Duodenal mucosa (tissue), 2 donors: ENCODE results near the gene PPP1R2.
A peak's percentile ranks its signal among the peaks of the same experiment; 100 is the strongest.

Experiments used
- H3K27ac ChIP-seq: one replicate; pipeline ENCODE4 v1.7.0; 2013; ENCODE audit warnings: low read depth, low read length
- H3K27me3 ChIP-seq, 2 donors: one replicate each; pipeline ENCODE4 v1.7.0; 2013; ENCODE audit warnings: low read length in 2 of 2, control low read depth in 1 of 2; ENCODE audit not compliant: insufficient read depth in 2 of 2, control insufficient read depth in 1 of 2
- H3K36me3 ChIP-seq, 2 donors: one replicate each; pipeline ENCODE4 v1.7.0; 2013; ENCODE audit warnings: low read length in 2 of 2, control low read depth in 1 of 2; ENCODE audit not compliant: insufficient read depth in 2 of 2, control insufficient read depth in 1 of 2
- H3K4me1 ChIP-seq, 2 donors: one replicate each; pipeline ENCODE4 v1.7.0; 2013; ENCODE audit warnings: low read length in 2 of 2, control low read depth in 1 of 2; ENCODE audit not compliant: insufficient read depth in 2 of 2, control insufficient read depth in 1 of 2
- H3K4me3 ChIP-seq, 2 donors: one replicate each; pipeline ENCODE4 v1.7.0; 2013; ENCODE audit warnings: low read length in 2 of 2, low read depth in 1 of 2
- H3K9ac ChIP-seq, 2 donors: one replicate each; pipeline ENCODE4 v1.7.0; 2013; ENCODE audit warnings: low read length in 2 of 2, low read depth in 1 of 2
- H3K9me3 ChIP-seq, 2 donors: one replicate each; pipeline ENCODE4 v1.7.0; 2013; ENCODE audit warnings: low read length in 2 of 2, control low read depth in 1 of 2; ENCODE audit not compliant: control insufficient read depth in 1 of 2

Gene PPP1R2

DNA sequence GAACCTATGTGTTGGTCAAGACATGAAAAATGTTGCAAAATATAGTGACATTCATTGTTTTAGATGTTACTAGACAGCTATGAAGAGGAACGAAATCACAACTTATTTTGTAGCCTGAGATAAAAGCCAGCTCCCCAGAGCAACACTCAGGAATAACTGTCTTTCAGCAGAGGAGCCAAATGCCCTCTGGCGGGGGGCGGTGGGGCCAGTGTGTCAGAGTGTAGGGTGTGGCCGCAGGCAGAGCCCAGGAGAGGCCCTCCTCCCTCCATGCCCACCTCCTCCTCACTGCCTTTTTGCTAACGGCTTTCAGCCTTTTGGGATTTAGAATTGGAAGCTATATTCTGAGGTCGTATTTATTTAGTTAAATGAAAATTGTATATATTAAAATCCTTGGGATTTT, 23.7 kb upstream of the PPP1R2 start:
- no peak overlapping the region for H3K4me3 ChIP-seq
- H3K36me3 ChIP-seq = no peaks in the 10 kb centered on the region
- peaks cover 0 to 4% of the 10 kb centered on the region in 2 donors for H3K27me3 ChIP-seq
- H3K27ac ChIP-seq = no peak overlapping the region
- H3K4me1 ChIP-seq = no peaks in the 10 kb centered on the region
- no peaks in the 10 kb centered on the region for H3K9me3 ChIP-seq
- no peak overlapping the region for H3K9ac ChIP-seq

DNA sequence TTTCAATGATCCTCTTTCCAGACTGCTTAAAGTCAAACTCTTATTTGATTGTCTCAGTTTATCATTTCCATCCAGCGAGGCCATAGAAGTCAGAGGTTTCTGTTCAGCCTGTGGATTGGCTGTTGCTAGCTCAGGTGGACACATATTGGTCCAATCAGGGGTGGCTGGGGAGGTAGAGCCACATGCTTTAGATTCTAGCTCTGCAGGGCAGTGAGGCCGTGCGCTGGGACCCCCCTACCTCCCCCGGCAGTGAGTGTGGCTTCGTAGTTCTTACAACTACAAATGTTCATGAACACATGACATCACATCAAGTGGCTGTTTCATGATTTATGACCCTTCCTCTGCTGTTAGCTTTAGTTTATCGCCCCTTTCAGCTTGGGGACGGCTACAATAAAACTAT, 22.6 kb upstream of the PPP1R2 start:
- Histone ChIP-seq H3K27me3 (peaks cover 0 to 4% of the 10 kb centered on the region in 2 donors), H3K9ac (no peak overlapping the region), H3K36me3 (no peaks in the 10 kb centered on the region), H3K27ac (no peak overlapping the region), H3K9me3 (no peaks in the 10 kb centered on the region), H3K4me1 (no peaks in the 10 kb centered on the region), H3K4me3 (no peak overlapping the region)

DNA sequence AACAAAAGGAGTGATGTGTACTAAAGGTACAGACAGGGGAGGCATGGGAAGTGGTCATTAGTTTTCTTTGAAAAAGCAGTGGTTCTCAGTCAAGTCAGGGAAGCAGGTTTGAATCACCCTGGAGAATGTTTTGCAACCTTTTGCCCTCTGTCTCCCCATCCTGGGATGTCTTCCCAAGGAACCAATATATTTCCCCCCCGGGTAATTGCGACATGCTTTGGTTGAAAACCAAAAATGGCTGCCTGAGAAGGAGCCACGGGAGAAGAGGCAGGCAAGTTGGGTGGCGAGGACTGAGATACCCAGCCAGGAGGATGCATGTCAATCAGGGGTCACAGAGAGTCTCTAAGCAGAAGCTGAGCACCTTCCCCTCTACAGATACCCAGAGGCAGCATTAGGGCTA, 20.2 kb upstream of the PPP1R2 start:
- no peaks in the 10 kb centered on the region for H3K36me3 ChIP-seq
- no peak overlapping the region for H3K27ac ChIP-seq
- H3K27me3 ChIP-seq = peaks cover 0 to 4% of the 10 kb centered on the region in 2 donors
- H3K4me1 ChIP-seq = peaks cover 0 to 7% of the 10 kb centered on the region in 2 donors
- H3K9me3 ChIP-seq = no peaks in the 10 kb centered on the region
- no peak overlapping the region for H3K9ac ChIP-seq
- H3K4me3 ChIP-seq = no peak overlapping the region

DNA sequence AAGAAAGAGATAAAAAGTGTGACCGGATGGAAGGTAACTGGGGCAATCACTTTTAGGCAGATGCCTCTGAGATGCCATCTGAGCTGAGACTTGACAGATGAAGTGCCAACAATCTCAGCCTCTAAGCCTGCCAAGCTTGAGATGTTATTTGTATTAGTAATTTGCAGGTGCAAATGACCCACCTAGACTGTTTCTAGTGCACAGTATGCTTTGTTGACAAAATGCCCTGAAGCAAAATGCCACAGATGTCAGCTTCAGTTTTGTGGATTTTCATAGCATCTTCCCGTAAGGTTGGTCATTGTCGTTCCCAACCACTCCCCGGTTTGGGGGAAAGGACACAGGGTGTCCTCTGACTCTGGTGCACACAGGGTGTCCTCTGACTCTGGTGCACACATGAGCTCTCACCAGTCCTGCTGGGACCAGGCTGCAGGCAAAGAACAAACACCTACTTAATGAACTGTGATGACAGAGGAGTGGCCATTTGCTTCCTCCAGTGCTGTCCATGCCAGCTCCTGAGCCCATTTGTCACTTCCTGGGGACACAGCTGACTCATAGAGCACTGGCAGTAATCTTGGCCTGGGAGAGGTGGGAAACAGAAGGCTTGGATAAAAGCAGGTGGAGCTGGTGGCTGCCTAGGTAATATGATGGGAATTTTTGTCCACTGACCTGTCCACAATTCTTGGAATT, 16.7 kb upstream of the PPP1R2 start:
- Histone ChIP-seq H3K9ac (no peak overlapping the region), H3K27me3 (no peaks in the 10 kb centered on the region), H3K4me3 (no peak overlapping the region), H3K4me1 (peaks cover 4 to 20% of the 10 kb centered on the region in 2 donors), H3K36me3 (no peaks in the 10 kb centered on the region), H3K27ac (no peak overlapping the region), H3K9me3 (no peaks in the 10 kb centered on the region)

DNA sequence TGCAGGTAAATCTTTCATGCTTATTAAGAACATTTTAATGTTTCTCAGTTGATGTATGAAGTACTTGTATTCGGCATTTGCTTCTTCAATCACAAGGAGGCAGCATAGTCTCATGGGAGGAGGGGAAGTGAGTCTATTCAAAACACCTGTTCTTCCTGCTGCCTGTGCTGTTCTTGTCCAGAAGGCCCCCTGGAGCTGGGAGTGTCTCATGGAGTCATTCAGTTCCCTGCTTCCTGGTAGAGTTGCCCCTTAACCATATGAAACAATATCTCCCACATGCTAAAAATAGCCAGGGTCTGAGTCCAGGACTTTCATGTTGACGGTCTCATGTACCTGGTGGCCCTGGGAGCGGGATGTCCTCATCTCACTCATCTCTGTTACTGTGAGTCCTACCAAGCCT, 15.5 kb upstream of the PPP1R2 start:
- Histone ChIP-seq H3K36me3 (no peaks in the 10 kb centered on the region), H3K9ac (no peak overlapping the region), H3K27me3 (no peaks in the 10 kb centered on the region), H3K4me1 (peaks cover 4 to 20% of the 10 kb centered on the region in 2 donors), H3K4me3 (no peak overlapping the region), H3K9me3 (no peaks in the 10 kb centered on the region), H3K27ac (no peak overlapping the region)

DNA sequence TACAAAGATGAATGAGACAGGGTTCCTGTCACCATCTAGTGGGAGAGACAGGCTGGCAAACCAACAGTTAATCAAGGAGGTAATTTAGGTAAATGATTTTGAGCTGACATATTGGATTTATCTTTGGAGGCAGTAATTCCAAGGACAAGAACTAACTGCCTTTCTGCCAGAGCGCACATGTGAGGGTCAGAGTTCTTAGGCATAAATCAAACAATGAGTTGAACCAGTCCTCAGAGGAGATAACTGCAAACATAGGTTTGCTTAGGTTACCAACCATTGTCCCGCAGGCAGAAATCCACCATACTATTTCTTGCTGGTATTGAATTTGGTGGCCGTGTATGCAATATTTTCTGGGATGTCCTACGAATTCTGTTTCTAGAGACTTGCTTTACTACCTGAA, 14.2 kb upstream of the PPP1R2 start:
- peak overlapping the region in 1 of 2 donors; percentile 31 for H3K4me3 ChIP-seq
- no peaks in the 10 kb centered on the region for H3K27me3 ChIP-seq
- H3K4me1 ChIP-seq = peaks cover 4 to 20% of the 10 kb centered on the region in 2 donors
- H3K27ac ChIP-seq = no peak overlapping the region
- no peaks in the 10 kb centered on the region for H3K36me3 ChIP-seq
- H3K9ac ChIP-seq = no peak overlapping the region
- H3K9me3 ChIP-seq = no peaks in the 10 kb centered on the region

DNA sequence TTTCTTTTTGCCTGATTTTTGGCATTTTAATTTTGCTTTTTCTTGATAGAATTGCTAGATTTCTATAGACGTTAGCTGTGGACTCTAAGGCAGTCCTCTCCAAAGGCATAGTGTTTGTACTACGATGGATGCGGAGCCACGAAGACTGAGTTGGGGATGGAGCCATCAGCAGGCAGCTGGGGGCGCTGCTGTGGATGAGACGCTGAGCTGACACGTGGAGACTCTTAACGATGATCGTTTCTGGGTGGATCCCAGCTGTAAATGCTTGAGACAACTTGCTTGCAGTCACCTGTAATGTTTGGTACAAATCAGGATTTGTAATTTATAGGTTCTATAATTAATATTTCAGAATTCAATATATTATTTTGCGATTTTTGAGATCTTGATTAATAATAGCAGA, 13.3 kb upstream of the PPP1R2 start:
- Histone ChIP-seq H3K4me3 (no peak overlapping the region), H3K36me3 (no peaks in the 10 kb centered on the region), H3K9ac (no peak overlapping the region), H3K27me3 (no peaks in the 10 kb centered on the region), H3K4me1 (peaks cover 9 to 26% of the 10 kb centered on the region in 2 donors), H3K27ac (no peak overlapping the region), H3K9me3 (no peaks in the 10 kb centered on the region)

DNA sequence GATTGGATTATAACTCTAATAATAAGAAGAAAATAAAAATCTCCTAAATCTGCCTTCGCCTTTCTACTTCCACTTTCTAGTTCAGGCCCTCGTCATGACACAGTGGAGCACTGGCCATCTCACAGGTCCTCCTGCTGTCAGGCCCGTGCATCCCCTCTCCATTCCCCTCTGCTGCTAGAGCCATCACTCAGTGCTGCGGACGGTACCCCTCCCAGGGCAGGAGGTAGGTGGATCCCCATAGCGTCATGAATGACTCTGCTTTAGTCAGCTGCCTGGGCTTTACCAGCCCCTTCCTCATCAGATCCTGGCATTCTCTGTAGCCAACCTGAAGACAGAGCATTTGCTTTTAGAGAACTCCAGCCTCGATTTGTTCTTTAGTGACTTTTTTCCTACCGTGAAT, 12.0 kb upstream of the PPP1R2 start:
- peaks cover 22 to 37% of the 10 kb centered on the region in 2 donors for H3K4me1 ChIP-seq

DNA sequence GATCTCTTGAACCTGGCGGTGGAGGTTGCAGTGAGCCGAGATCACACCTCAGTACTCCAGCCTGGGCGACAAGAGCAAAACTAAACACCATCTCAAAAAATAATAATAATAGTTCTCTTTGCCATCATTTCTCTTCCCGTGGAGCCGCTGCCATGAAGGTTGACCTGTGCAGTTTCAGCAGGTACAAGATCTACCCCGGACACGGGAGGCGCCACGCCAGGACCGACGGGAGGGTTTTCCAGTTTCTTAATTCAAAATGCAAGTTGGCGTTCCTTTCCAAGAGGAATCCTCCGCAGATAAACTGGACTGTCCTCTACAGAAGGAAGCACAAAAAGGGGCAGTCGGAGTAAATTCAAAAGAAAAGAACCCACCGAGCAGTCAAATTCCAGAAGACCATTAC, 11.3 kb upstream of the PPP1R2 start:
- Histone ChIP-seq H3K9me3 (no peaks in the 10 kb centered on the region), H3K27ac (no peak overlapping the region), H3K4me1 (peaks cover 25 to 42% of the 10 kb centered on the region in 2 donors), H3K36me3 (no peaks in the 10 kb centered on the region), H3K9ac (no peak overlapping the region), H3K27me3 (no peaks in the 10 kb centered on the region), H3K4me3 (no peak overlapping the region)

More for the DNA sequence above, 12.0 kb upstream of the PPP1R2 start:
- H3K9ac ChIP-seq = no peak overlapping the region
- H3K27me3 ChIP-seq = no peaks in the 10 kb centered on the region
- H3K4me3 ChIP-seq = no peak overlapping the region
- H3K9me3 ChIP-seq = no peaks in the 10 kb centered on the region
- no peaks in the 10 kb centered on the region for H3K36me3 ChIP-seq
- no peak overlapping the region for H3K27ac ChIP-seq

DNA sequence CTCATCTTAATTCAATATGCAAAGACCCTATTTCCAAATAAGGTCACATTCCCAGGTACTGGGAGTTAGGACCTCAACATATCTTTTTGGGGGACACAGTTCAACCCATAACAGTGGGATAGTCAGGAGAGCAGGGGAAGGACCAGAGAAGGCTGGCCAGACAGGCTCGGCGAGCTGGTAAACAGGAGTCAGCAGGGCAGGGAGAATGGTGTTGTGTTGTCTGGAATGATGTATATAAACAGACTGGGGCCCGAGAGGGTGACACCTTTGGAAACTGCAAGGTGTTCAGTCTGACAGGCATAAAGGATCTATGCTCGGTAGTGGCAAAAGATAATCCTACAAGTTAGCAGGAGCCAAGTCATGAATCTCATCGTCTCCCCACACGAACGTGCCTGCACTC, 10.1 kb upstream of the PPP1R2 start:
- no peaks in the 10 kb centered on the region for H3K9me3 ChIP-seq
- no peaks in the 10 kb centered on the region for H3K27me3 ChIP-seq
- no peaks in the 10 kb centered on the region for H3K36me3 ChIP-seq
- H3K4me1 ChIP-seq = peaks cover 36 to 43% of the 10 kb centered on the region in 2 donors
- no peak overlapping the region for H3K9ac ChIP-seq
- H3K4me3 ChIP-seq = no peak overlapping the region
- no peak overlapping the region for H3K27ac ChIP-seq
